ENCODE measurements around the gene LENG9.
A peak's percentile ranks its signal among the peaks of the same experiment; 100 is the strongest.

Gene LENG9

DNA sequence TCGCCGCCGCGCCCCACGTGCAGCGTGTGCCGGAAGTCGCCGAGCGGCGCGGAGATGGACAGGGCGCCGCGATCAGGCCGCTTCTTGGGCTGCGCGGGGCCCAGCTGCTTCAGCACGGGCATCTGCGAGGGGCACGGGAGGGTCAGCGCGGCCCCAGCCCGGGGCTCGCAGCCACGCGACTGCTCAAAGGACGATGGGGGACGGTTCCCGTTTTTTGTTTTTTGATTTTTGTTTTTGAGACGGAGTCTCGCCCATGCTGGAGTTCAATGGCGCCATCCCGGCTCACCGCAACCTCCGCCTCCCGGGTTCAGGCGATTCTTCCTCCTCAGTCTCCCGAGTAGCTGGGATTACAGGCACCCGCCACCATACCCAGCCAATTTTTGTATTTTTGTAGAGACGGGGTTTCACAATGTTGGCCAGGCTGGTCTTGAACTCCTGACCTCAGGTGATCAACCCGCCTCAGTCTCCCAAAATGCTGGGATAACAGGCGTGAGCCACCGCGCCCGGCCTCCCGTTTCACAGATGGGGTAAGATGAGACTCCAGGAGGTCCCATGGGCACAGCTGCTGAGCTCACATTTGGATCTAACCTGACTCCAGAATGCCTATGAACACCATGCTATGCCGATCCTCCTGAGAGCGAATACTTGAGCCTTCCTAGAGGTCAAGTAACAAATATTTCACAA, 2.0 kb upstream of the LENG9 start:
- DNase-seq (ENCODE audit: low read depth in 2 of 2), result no peak
- TF ChIP-seq, protein P1, sequence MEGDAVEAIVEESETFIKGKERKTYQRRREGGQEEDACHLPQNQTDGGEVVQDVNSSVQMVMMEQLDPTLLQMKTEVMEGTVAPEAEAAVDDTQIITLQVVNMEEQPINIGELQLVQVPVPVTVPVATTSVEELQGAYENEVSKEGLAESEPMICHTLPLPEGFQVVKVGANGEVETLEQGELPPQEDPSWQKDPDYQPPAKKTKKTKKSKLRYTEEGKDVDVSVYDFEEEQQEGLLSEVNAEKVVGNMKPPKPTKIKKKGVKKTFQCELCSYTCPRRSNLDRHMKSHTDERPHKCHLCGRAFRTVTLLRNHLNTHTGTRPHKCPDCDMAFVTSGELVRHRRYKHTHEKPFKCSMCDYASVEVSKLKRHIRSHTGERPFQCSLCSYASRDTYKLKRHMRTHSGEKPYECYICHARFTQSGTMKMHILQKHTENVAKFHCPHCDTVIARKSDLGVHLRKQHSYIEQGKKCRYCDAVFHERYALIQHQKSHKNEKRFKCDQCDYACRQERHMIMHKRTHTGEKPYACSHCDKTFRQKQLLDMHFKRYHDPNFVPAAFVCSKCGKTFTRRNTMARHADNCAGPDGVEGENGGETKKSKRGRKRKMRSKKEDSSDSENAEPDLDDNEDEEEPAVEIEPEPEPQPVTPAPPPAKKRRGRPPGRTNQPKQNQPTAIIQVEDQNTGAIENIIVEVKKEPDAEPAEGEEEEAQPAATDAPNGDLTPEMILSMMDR (IDR thresholded peaks at IDR 0.05; ENCODE audit: low read depth, low read length), result no peak
- no peak overlapping the region for H3K4me3 ChIP-seq (replicated peaks in 1 of 2; ENCODE audit: low read depth in 2 of 2, low read length in 2 of 2)

DNA sequence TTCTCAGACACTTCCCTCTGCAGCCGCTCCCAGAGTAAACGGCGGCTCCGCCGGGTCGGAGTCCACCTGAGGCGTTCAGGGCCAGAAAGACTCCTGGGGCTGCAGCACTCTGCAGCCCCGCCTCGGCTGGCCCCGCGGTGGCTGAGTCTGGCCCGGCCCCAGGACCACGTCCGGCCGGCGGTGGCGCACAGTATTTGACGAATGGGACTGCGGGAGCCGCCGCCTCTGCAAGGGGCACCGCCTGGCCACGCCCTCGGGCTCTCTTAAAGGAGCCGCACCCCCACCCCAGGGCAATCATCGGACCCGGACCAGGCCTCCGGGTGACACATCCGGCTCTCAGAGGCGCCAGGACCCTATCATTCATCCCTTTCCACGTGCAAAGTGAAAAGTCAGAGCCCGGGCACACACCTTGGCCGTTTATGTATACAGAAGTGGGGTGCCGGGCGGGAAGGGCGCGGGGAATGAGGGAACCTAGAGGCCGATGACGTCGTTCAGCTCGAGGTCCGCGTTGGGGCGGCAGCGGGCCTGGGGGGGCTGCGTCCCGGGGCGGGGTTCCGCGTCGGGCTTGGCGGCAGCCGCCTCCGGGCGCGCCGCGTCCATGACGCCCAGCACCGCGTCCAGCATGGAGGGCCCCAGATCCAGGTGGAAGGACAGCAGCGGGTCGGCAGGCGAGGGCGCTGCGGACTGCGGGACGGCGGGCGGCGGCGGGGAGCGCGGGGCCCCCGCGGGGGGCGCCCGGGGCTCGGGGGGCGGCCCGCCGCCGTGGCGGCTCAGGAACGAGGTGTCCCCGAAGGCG, 1.2 kb upstream of the LENG9 start:
- TF ChIP-seq, protein P1 (IDR thresholded peaks at IDR 0.05; ENCODE audit: low read depth, low read length), result no peak
- peak; percentile 81 to 88 for DNase-seq (ENCODE audit: low read depth in 2 of 2)
- peak overlapping the region; percentile 49 to 61 for H3K4me3 ChIP-seq (replicated peaks in 1 of 2; ENCODE audit: low read depth in 2 of 2, low read length in 2 of 2)

DNA sequence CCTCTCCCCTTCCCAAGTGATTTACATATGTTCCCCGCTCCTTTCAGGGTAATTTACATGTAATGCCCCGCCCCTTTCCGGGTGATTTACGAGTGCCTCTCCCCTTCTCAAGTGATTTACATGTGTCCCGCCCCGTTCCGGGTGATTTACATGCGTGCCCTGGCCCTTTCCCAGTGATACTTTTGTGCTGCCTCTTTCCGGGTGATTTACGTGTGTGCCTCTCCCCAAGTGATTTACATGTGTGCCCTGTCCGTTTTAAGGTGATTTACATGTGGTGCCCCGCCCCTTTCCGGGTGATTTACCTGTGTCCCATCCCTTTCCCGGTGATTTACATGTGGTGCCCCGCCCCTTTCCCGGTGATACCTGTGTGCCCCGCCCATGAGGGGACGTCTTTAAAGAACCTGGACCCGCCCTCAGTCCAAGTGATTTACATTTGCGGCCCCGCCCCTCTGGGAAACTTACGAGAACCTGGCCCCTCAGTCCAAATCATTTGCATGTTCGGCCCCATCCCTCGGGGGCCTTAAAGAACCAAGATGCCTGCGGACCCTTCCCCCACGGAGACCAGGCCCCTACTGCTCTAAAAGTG, 559 bp upstream of the LENG9 start:
- H3K4me3 ChIP-seq (replicated peaks in 1 of 2; ENCODE audit: low read depth in 2 of 2, low read length in 2 of 2), result peak overlapping the region; percentile 49 to 61
- peak; percentile 83 to 87 for DNase-seq (ENCODE audit: low read depth in 2 of 2)
- TF ChIP-seq, protein P1 (IDR thresholded peaks at IDR 0.05; ENCODE audit: low read depth, low read length), result no peak

DNA sequence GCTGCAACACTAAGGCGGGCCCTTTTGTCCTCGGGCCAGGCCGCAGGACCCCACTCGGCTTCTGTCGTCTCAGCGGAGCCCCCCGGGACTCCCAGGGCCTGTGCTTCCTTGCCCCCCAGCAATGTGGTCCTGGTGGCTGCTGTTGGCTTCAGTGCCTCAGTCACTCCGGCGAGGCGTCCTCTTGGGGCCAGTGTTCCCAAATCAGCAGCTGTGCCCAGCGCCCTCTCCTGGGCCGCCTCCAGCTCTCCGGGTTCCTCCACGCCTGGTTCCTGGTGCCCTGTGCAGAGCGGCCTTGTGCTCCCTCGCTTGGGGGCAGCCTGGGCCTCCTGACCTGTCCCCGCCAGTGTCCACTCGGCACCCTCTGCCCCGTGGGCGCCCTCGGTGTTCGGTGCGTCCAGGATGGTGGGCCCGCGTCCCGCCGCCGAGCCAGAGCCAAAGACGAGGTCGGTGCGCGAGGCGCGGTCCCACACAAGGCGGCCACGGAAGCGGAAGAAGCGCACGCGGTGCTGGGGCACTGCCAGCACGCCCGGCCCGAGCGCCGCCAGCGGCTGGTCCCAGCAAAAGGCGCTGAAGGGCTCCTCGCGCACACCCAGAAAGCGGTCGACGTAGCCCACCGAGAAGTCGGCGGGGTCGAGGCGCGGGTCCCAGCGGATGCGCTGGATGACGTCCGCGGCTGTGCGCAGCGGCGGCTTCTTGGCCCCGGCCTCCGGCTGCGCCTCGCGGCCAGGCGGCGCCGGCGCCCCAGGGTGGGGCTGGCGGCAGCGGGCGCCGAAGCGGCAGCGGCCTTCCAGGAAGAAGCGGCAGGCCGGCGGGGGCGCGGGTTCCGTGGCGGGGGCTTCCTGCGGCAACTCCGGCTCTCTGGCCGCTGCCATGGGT, 685 bp downstream of the LENG9 start:
- H3K4me3 ChIP-seq (replicated peaks in 1 of 2; ENCODE audit: low read depth in 2 of 2, low read length in 2 of 2), result peak overlapping the region; percentile 54 to 61
- DNase-seq (ENCODE audit: low read depth in 2 of 2), result peak; percentile 71
- TF ChIP-seq, protein P1 (IDR thresholded peaks at IDR 0.05; ENCODE audit: low read depth, low read length), result peak; percentile 15

DNA sequence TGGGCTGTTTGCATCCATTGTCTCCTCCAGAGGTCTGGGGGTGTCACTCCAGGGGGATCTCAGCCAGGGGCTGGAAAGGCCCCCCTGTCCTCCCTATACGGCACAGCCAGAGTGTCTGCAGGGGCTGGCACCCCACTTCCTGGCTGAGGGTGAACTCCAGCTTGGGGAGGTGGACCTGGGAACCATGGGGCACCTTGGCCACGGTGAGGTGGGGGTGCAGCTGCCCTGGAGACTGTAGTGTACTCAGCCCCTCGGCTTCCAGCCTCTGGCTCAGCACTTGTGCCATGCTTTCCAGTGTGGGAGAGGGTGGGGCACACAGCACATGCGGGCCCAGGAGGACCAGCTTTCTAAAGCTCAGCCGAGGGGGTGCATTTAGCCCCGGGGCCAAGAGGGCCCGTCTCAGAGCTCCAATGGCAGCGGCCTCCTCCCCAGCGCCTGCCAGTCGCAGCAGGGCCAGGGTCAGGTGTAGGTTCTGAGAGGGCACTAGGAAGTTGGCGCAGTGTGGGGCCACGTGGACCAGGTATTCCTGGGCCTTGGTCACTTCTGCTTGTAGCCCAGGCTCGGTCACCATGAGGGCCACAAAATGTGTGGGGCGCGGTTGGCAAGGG, 1.4 kb downstream of the LENG9 start:
- H3K4me3 ChIP-seq (replicated peaks in 1 of 2; ENCODE audit: low read depth in 2 of 2, low read length in 2 of 2), result peak overlapping the region; percentile 54 to 61
- TF ChIP-seq, protein P1 (IDR thresholded peaks at IDR 0.05; ENCODE audit: low read depth, low read length), result no peak
- DNase-seq (ENCODE audit: low read depth in 2 of 2), result no peak

DNA sequence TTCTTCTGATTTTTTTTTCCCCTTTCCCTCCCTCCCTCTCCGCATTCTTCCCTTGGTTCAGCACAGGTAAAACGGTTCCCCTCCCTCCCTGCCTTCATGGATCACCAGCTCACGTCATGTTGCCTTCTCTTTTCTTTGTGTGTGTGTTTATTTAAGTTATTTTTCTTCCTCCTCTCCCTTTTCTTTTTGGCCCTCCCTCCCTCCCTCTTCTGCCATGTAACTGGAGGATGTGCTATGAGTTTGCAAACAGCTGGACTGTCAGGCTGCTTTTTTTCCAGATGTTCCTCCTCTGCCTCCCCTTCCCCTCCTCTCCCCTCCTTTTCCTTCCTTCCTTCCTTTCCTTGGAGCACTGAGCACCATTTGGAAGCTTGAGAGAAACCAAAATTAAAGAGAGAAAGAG, 2.0 kb downstream of the LENG9 start:
- DNase-seq (ENCODE audit: low read depth in 2 of 2), result peak; percentile 32 to 50
- no peak overlapping the region for H3K4me3 ChIP-seq (replicated peaks in 1 of 2; ENCODE audit: low read depth in 2 of 2, low read length in 2 of 2)
- TF ChIP-seq, protein P1 (IDR thresholded peaks at IDR 0.05; ENCODE audit: low read depth, low read length), result no peak
